Sigmoid colon (tissue), 7 donors: ENCODE results near the gene NCR3LG1. TPM values are rescaled to one million over a fixed set of nuclear protein-coding genes. Genes with fewer than 3 reads are reported as not detected.

Source experiments
- DNase-seq: peaks from one replicate; pipeline ENCODE4 v3.0.0-alpha.2; 2019
- H3K27ac ChIP-seq, 4 donors: fragments of 200-600 bp; sonication (generic); one replicate each; pipeline ENCODE4 v1.5.1; 2016 to 2019; ENCODE audit warnings: mild to moderate bottlenecking in 1 of 4
- H3K27me3 ChIP-seq, 3 donors: fragments of 200-600 bp; sonication (generic); one replicate each; pipeline ENCODE4 v1.5.1; 2019; ENCODE audit warnings: mild to moderate bottlenecking in 1 of 3
- H3K36me3 ChIP-seq, 4 donors: fragments of 200-600 bp; sonication (generic); one replicate each; pipeline ENCODE4 v1.5.1; 2016 to 2019
- H3K4me1 ChIP-seq, 4 donors: fragments of 200-600 bp; sonication (generic); one replicate each; pipeline ENCODE4 v1.5.1; 2017 to 2019
- H3K4me3 ChIP-seq, 4 donors: fragments of 200-600 bp; sonication (generic); one replicate each; pipeline ENCODE4 v1.5.1; 2017 to 2019; ENCODE audit warnings: mild to moderate bottlenecking in 2 of 4, moderate library complexity in 1 of 4
- H3K9me3 ChIP-seq, 4 donors: fragments of 200-600 bp in 3 of 4; sonication (generic) in 3 of 4; one replicate each; pipeline versions ENCODE4 v1.5.1 to v1.6.1; 2013 to 2019
- CTCF ChIP-seq, 4 experiments: fragments of 450-650 bp in 3 of 4; fragments of 200-600 bp in 1 of 4; IDR thresholded peaks; one replicate each; pipeline ENCODE4 v1.5.1; 2016 to 2019; ENCODE audit warnings: antibody characterized with exemption in 4 of 4, mild to moderate bottlenecking in 3 of 4, moderate library complexity in 2 of 4
- EP300 ChIP-seq, 4 donors: sonication (generic); formaldehyde crosslinking; IDR thresholded peaks; one replicate each; pipeline ENCODE4 v1.6.1; 2017; ENCODE audit warnings: antibody characterized with exemption in 4 of 4
- POLR2A ChIP-seq, 2 donors: fragments of 450-650 bp; IDR thresholded peaks; one replicate each; pipeline ENCODE4 v1.6.1; 2016; ENCODE audit warnings: antibody characterized with exemption in 2 of 2, mild to moderate bottlenecking in 2 of 2, moderate library complexity in 2 of 2
- POLR2AphosphoS5 ChIP-seq, 4 donors: sonication (generic); formaldehyde crosslinking; IDR thresholded peaks; one replicate each; pipeline ENCODE4 v1.6.1; 2017; ENCODE audit warnings: antibody characterized with exemption in 4 of 4
- WGBS, 2 donors: extraction: QIAGEN DNeasy Blood & Tissue Kit; methylation state at CpG; one replicate each; pipeline ENCODE4 v1.1.7; 2013; 5-methylcytosine and 5-hydroxymethylcytosine counted together
- intact Hi-C: fragments of 100-400 bp; cut with DNase I; formaldehyde crosslinking; loops from one replicate; pipeline ENCODE4 v1.15.1; 2023
- polyA plus RNA-seq, 3 donors: library from polyadenylated mRNA; stranded (reverse); fragments of 200-250 nt; gene quantifications; one replicate each; pipeline ENCODE4 v1.2.3, GENCODE V29; 2013
- total RNA-seq, 4 donors: library from RNA; depleted of rRNA; stranded (reverse); fragments of >200 nt; gene quantifications; one replicate each; pipeline ENCODE4 v1.1.0, GENCODE V29; 2016
- donor health status: healthy with polysubstance abuse.
- donor health status: Bipolar disorder and iron deficiency.
- donor health status: healthy.

NCR3LG1 gene
- total and polyA plus RNA-seq, 7 donors = 0.69 to 4.6 (median 2.1) TPM; not detected in 1

DNA sequence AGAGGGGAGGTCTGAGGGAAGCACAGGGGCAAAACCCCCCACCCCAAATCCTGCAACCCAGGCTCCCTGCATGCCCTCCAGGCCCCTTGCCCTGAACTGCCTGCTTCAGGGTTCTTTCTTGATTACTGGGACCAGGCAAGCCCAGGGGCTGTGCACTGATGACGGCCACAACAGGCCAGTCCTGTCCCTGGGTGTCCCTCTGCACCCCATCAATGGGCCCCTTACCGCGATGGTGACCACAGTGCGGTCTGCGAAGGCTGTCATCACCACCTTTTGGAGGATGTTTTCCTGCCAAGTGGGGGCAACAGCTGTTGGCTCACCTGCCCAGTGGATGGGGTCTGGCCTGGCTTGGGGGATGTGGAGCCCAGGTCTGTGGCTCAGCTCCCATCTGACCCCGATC lies 41.9 kb downstream of the NCR3LG1 start:
- Histone ChIP-seq H3K27ac (no peak overlapping the region), H3K9me3 (no peaks in the 10 kb centered on the region), H3K36me3 (no peaks in the 10 kb centered on the region), H3K27me3 (no peaks in the 10 kb centered on the region), H3K4me3 (no peak overlapping the region), H3K4me1 (peaks cover 0 to 10% (median 6%) of the 10 kb centered on the region in 4 donors)
- TF ChIP-seq EP300 (IDR thresholded peaks at IDR 0.05) (no peak), CTCF (IDR thresholded peaks at IDR 0.05) (no peak), POLR2A (IDR thresholded peaks at IDR 0.05) (no peak), POLR2AphosphoS5 (IDR thresholded peaks at IDR 0.05) (no peak)
- intact Hi-C loops = no loop called here
- DNase-seq = no peak
- WGBS, 2 donors = 94% methylated on average over 6 of the region's 6 CpGs

- no peaks in the 10 kb centered on the region for H3K27me3 ChIP-seq
- DNase-seq = no peak
- H3K27ac ChIP-seq = no peak overlapping the region
- no peak overlapping the region for H3K4me3 ChIP-seq
- no peaks in the 10 kb centered on the region for H3K36me3 ChIP-seq
- 89 to 92% methylated on average over 10 of the region's 10 CpGs for WGBS, 2 donors
- intact Hi-C loops = no loop called here
- H3K9me3 ChIP-seq = no peaks in the 10 kb centered on the region
- no peaks in the 10 kb centered on the region for H3K4me1 ChIP-seq
- TF ChIP-seq POLR2AphosphoS5 (IDR thresholded peaks at IDR 0.05) (no peak), POLR2A (IDR thresholded peaks at IDR 0.05) (no peak), CTCF (IDR thresholded peaks at IDR 0.05) (no peak), EP300 (IDR thresholded peaks at IDR 0.05) (no peak)
These were observed 43.3 kb downstream of the NCR3LG1 start for GRCh38 chr11:17394743-17395390.

DNA sequence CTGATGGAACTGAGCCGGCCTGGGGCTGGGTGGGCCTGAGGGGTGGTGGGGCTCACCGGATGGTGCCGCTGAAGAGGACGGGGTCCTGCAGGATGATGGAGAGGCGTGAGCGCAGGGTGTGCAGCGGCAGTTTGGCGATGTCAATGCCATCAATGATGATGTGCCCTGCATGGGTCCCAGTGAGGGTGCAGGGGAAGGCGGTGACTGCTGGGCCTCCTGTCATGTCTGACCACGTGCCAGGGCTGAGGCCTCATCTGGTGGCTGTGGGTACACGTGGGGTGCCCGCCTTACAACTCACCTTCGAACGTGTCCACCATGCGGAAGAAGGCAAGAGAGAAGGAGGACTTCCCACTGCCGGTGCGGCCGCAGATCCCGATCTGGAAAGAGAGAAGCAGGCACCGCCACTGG lies 44.0 kb downstream of the NCR3LG1 start:
- TF ChIP-seq CTCF (IDR thresholded peaks at IDR 0.05) (no peak), POLR2AphosphoS5 (IDR thresholded peaks at IDR 0.05) (no peak), POLR2A (IDR thresholded peaks at IDR 0.05) (no peak), EP300 (IDR thresholded peaks at IDR 0.05) (no peak)
- 91 to 95% methylated on average over 20 of the region's 20 CpGs for WGBS, 2 donors
- H3K27ac ChIP-seq = no peak overlapping the region
- no peak overlapping the region for H3K4me3 ChIP-seq
- intact Hi-C loops = no loop called here
- no peaks in the 10 kb centered on the region for H3K4me1 ChIP-seq
- DNase-seq = no peak
- no peaks in the 10 kb centered on the region for H3K27me3 ChIP-seq
- no peaks in the 10 kb centered on the region for H3K9me3 ChIP-seq
- H3K36me3 ChIP-seq = no peaks in the 10 kb centered on the region

GRCh38 chr11:17395978-17396377 lies 44.4 kb downstream of the NCR3LG1 start:
- H3K9me3 ChIP-seq = no peaks in the 10 kb centered on the region
- intact Hi-C loops = no loop called here
- no peaks in the 10 kb centered on the region for H3K36me3 ChIP-seq
- 76 to 90% methylated on average over 6 of the region's 6 CpGs for WGBS, 2 donors
- DNase-seq = no peak
- H3K4me1 ChIP-seq = no peaks in the 10 kb centered on the region
- H3K27me3 ChIP-seq = no peaks in the 10 kb centered on the region
- no peak overlapping the region for H3K27ac ChIP-seq
- no peak overlapping the region for H3K4me3 ChIP-seq
- no peak for TF ChIP-seq CTCF (IDR thresholded peaks at IDR 0.05)
- no peak for TF ChIP-seq EP300 (IDR thresholded peaks at IDR 0.05)
- no peak for TF ChIP-seq POLR2A (IDR thresholded peaks at IDR 0.05)
- no peak for TF ChIP-seq POLR2AphosphoS5 (IDR thresholded peaks at IDR 0.05)
